BJ (cell line): ENCODE data around the gene ACR. TPM values are rescaled to one million over a fixed set of nuclear protein-coding genes. Genes with fewer than 3 reads are reported as not detected.
"Not testable (repeated sequence)": the region's sequence is repeated elsewhere in the genome, so short reads cannot be mapped to it uniquely, and the experiment has no call there.

Source experiments
- CTCF ChIA-PET: fragments of 350-600 bp; formaldehyde crosslinking; extraction: SDS; loops from one replicate; lab custom pipeline; 2021; ENCODE audit warnings: antibody characterized with exemption, inconsistent platforms; lab: Yijun Ruan, JAX
- POLR2A ChIA-PET: fragments of 300-600 bp; sonication (Branson Sonifier 250); formaldehyde crosslinking; extraction: SDS; loops from one replicate; lab custom pipeline; 2021; ENCODE audit warnings: antibody characterized with exemption; lab: Charles Lee
- DNase-seq: peaks from one replicate; pipeline ENCODE4 v3.0.0-alpha.2; 2011; ENCODE audit warnings: low read depth
- H3K27me3 ChIP-seq: 2 replicates; pipeline ENCODE4 v1.6.0; 2011; ENCODE audit warnings: low read length; ENCODE audit not compliant: control insufficient read depth, insufficient read depth
- H3K36me3 ChIP-seq: 2 replicates; pipeline ENCODE4 v1.5.1; 2011; ENCODE audit warnings: low read length; ENCODE audit not compliant: control insufficient read depth, insufficient read depth
- H3K4me3 ChIP-seq: 2 replicates; pipeline ENCODE4 v1.5.1; 2011; ENCODE audit warnings: low read depth, mild to moderate bottlenecking, control low read depth, low read length
- polyA plus RNA-seq: library from polyadenylated mRNA; depleted of rRNA; stranded (reverse); fragments of >200 nt; gene quantifications from 2 replicates; pipeline ENCODE4 v1.2.3, GENCODE V29; 2011
- TF ChIP-seq, protein P1 (sequence below): IDR thresholded peaks from 2 replicates; pipeline ENCODE4 v1.5.1; 2011; ENCODE audit warnings: low read depth, mild to moderate bottlenecking, control low read depth, inconsistent platforms, low read length, moderate library complexity; ENCODE audit not compliant: insufficient read depth

ACR gene
- polyA plus RNA-seq, 1 experiment, result 0.12 TPM

DNA sequence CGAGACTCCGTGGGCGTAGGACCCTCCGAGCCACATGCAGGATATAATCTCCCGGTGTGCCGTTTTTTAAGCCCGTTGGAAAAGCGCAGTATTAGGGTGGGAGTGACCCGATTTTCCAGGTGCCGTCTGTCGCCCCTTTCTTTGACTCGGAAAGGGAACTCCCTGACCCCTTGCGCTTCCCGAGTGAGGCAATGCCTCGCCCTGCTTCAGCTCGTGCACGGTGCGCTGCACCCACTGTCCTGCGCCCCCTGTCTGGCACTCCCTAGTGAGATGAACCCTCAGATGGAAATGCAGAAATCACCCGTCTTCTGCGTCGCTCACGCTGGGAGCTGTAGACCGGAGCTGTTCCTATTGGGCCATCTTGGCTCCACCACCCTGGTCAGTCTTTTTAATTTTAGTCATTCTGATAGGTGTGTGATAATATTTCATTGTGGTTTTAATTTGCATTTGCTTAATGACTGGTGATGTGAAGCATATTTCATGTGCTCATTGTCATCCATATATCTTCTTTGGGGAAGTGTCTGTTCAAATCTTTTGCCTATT, 19.0 kb downstream of the ACR start:
- H3K27me3 ChIP-seq, H3K36me3 ChIP-seq, DNase-seq, POLR2A ChIA-PET: not testable (repeated sequence)
- peak overlapping the region; percentile 45 for H3K4me3 ChIP-seq
- CTCF ChIA-PET, result interaction anchor here (1.6 kb wide), 1 partner anchor 26 kb away, joined by 6 read pairs; no protein-coding TSS in a partner anchor
- TF ChIP-seq, protein P1, sequence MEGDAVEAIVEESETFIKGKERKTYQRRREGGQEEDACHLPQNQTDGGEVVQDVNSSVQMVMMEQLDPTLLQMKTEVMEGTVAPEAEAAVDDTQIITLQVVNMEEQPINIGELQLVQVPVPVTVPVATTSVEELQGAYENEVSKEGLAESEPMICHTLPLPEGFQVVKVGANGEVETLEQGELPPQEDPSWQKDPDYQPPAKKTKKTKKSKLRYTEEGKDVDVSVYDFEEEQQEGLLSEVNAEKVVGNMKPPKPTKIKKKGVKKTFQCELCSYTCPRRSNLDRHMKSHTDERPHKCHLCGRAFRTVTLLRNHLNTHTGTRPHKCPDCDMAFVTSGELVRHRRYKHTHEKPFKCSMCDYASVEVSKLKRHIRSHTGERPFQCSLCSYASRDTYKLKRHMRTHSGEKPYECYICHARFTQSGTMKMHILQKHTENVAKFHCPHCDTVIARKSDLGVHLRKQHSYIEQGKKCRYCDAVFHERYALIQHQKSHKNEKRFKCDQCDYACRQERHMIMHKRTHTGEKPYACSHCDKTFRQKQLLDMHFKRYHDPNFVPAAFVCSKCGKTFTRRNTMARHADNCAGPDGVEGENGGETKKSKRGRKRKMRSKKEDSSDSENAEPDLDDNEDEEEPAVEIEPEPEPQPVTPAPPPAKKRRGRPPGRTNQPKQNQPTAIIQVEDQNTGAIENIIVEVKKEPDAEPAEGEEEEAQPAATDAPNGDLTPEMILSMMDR, result peak; percentile 43

DNA sequence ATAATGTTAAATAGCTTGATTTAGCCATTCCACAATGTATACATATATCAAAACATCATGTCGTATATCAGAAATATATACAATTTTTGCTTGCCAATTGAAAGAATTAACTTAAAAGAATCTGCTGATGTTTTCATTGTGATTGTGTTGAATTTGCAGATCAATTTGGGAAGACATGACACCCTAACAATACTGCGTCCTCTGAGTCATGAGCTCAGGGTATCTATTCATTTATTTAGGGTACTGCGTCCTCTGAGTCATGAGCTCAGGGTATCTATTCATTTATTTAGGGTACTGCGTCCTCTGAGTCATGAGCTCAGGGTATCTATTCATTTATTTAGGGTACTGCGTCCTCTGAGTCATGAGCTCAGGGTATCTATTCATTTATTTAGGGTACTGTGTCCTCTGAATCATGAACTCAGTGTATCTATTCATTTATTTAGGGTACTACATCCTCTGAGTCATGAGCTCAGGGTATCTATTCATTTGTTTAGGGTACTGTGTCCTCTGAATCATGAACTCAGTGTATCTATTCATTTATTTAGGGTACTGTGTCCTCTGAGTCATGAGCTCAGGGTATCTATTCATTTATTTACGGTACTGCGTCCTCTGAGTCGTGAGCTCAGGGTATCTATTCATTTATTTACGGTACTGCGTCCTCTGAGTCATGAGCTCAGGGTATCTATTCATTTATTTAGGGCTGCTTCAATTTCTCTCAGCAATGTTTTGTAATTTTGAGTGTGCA, 21.8 kb downstream of the ACR start:
- H3K4me3 ChIP-seq, DNase-seq, POLR2A ChIA-PET, H3K36me3 ChIP-seq, H3K27me3 ChIP-seq: not testable (repeated sequence)
- CTCF ChIA-PET, result interaction anchor here (1.7 kb wide), 1 partner anchor 28 kb away, joined by 6 read pairs; no protein-coding TSS in a partner anchor

DNA sequence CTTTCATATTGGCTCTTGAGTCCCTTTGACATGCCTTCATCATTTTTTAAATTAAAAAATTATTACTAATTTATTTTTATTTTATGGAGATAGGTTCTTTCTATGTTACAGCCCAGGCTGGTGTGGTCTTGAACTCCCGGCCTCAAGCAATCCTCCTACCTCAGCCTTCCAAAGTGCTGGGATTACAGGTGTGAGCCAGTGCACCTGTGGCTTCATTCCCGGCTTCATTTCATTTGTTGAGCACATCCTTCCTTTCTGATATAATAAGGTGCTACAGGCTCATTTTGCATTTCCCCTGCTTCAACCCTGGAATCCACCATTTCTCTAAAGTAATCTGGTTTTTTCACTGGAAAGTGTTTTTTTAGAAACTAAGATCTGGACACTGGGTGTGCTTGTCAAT, 23.8 kb downstream of the ACR start:
- H3K4me3 ChIP-seq, result not testable (repeated sequence)

DNA sequence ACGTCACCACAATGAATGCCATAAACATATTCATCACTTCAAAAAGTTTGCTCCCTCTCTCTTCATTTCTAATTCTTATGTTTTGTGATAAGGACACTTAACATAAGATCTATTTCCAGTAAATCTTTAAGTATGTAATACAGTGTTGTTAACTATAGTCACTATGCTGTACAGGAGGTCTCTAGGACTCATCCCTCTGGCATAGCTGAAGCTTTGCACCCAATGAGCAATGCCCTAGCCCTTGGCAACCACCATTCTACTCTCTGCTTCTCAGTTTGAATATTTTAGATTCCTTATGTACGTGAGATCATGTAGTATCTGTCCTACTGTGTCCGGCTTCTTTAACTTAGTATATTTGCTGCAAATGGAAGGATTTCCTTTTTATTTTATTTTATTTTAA, 26.3 kb downstream of the ACR start:
- H3K36me3 ChIP-seq, CTCF ChIA-PET, H3K4me3 ChIP-seq, DNase-seq, POLR2A ChIA-PET, H3K27me3 ChIP-seq: not testable (repeated sequence)

More for the DNA sequence above, 23.8 kb downstream of the ACR start:
- CTCF ChIA-PET, H3K27me3 ChIP-seq, DNase-seq, POLR2A ChIA-PET, H3K36me3 ChIP-seq: not testable (repeated sequence)

DNA sequence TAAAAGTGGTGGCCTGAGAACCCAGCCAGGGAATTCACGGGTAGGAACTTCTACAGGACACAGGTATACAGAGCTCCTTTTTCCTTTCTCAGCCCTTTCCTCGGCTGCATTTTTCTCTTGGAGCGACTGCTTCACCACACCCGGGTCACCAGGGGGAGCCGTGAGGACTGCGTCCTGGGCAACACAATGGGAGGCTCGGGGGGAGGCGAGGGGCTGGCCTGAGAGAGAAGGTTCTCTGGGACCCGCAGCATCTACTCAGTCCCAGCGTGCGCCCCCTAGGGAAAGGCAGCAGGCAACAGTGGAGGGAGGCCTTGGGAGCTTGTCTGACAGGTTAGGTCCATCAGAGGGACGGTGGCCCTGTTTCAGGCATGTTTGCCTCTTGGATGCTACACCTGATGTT, 37.1 kb downstream of the ACR start:
- TF ChIP-seq, protein P1, result peak; percentile 59
- H3K36me3 ChIP-seq, H3K4me3 ChIP-seq, DNase-seq, H3K27me3 ChIP-seq, POLR2A ChIA-PET: not testable (repeated sequence)
- CTCF ChIA-PET, result interaction anchor here (0.7 kb wide), 1 partner anchor 242 kb away, joined by 3 read pairs; no protein-coding TSS in a partner anchor

DNA sequence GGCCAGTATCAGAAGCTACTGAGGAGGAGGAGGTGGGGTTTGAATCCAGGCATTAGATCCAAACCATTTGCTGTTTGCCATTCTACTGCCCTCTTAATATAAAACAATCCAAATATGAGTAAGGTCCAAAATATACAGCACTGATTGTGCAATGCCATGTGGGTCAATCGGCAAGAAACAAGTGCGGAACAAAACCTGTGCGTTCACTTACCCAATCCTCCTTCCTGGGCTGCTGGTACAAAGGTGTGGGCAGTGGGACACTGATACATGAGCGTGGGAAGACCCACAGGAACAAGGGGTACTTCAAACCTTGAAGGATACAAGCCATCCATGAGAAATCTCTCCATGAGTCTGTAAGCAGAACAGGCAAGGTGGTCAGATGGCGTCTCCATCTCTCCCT, 39.6 kb downstream of the ACR start:
- H3K4me3 ChIP-seq, POLR2A ChIA-PET, H3K36me3 ChIP-seq, DNase-seq, H3K27me3 ChIP-seq, CTCF ChIA-PET: not testable (repeated sequence)

DNA sequence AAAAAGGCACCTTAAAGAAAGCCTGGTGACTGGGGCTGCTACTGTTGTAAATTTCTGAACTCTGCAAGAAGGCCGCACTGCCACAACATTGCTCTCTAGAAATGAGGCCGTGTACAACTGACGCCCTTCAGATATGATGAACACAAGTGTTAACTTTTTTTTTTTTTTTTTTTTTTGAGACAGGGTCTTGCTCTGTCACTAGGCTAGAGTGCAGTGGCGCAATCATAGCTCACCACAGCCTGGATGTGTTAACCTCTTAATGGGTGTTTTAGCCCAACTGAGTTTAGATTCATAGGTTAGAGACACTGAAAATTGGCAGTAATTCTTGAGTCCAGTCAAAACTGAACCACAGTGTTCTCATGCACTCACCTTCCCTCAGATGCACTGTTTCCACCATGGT, 42.2 kb downstream of the ACR start:
- POLR2A ChIA-PET, result not testable (repeated sequence)

DNA sequence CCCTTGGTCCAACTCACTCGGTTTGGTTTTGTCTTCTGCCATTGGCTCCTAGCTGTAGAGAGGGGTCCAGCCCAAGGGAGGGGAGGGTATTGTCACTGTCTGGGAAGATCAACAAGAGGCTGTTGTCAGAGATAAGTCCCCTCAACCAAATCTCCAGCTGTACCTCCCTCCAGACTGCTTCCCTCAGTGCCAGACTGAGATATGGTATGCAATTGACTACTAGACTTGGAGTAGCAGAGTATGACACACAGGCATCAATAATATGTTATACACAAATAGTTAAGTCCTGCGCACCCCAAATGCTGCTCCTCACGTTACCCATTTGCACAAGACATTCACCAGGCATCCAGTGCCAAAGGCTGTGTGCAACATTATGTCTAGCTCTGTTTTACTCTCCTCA, 44.2 kb downstream of the ACR start:
- H3K4me3 ChIP-seq, POLR2A ChIA-PET, H3K27me3 ChIP-seq, H3K36me3 ChIP-seq, CTCF ChIA-PET, DNase-seq: not testable (repeated sequence)

More for the DNA sequence above, 42.2 kb downstream of the ACR start:
- DNase-seq, H3K36me3 ChIP-seq, CTCF ChIA-PET, H3K4me3 ChIP-seq, H3K27me3 ChIP-seq: not testable (repeated sequence)

DNA sequence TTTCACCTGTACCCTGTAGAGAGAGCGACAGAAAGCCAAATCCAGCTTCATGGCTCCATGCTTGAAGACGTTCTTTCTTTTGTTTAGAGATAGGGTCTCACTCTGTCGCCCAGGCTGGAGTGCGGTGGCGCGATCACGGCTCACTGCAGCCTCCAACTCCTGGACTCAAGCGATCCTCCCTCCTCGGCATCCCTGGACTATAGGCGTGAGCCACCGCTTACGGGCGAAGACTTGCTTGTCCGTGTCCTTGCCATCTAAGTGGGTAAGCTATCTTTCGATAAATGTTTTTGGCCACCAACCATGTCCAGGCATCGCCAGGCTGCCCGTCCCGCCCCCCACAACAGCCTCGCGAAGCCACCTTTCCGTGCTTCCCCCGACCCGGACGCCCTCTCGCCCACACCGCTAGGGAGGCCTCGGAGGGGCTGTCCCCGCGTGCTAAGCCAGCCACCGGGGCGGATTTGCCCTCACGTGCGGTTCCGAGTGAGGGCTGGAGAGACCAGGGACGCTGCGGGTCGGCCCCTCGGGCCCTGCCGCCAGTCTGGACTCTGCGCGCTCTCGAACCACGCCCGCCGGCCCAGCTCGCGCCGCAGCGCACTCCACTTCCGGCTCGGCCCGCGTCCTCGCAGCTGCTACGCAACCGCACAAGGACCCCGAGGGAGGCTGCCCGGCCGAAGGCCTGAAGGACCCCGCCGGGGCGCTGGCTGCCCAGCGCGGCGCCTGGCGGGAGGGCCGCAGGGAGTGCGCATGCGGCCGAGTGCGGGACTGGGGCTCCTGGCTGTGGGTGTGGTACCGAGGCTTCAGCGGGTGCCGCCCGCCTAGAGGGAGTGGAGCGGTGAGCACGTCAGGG, 45.3 kb downstream of the ACR start, which contains the start of gene RABL2B:
Gene RABL2B, minus strand, starts transcription at position 604 of the 847 bp plus-strand sequence. CDS start 1,342 bp downstream, outside the sequence.
- CTCF ChIA-PET, H3K36me3 ChIP-seq, POLR2A ChIA-PET, H3K27me3 ChIP-seq: not testable (repeated sequence)
- peak within 1 kb of the TSS; percentile 51 for H3K4me3 ChIP-seq
- DNase-seq, result peak; percentile 21

DNA sequence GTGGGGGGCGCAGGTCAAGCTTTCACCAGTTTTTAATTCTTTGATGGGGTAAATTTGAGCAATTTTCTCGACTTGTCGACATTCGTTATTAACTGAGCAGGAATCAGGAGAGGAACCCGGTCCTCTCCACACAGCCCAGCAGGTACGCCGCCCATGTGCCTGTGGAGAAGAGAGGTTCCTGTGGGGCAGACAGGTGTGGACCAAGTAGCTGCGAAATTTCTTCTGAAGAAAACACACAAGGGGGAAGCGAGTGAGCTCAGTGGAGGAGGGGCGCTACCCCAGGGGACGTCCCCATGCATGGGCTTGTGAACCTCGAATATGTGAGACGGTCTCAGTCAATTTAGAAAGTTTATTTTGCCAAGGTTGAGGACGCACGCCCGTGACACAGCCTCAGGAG, 45.9 kb downstream of the ACR start:
- DNase-seq, CTCF ChIA-PET, H3K27me3 ChIP-seq, POLR2A ChIA-PET, H3K36me3 ChIP-seq: not testable (repeated sequence)
- H3K4me3 ChIP-seq, result peak overlapping the region; percentile 51
